Measurements from ENCODE around the gene SMIM41. TPM values are rescaled to one million over a fixed set of nuclear protein-coding genes. Genes with fewer than 3 reads are reported as not detected.
A peak's percentile ranks its signal among the peaks of the same experiment; 100 is the strongest.

SMIM41 gene
- total RNA-seq, 1 donor: 0.27 TPM

GRCh38 chr12:52125476-52125900 is 46.0 kb downstream of the SMIM41 start:
- no peak for DNase-seq (ENCODE audit: low read depth)
- TF ChIP-seq, protein P1, sequence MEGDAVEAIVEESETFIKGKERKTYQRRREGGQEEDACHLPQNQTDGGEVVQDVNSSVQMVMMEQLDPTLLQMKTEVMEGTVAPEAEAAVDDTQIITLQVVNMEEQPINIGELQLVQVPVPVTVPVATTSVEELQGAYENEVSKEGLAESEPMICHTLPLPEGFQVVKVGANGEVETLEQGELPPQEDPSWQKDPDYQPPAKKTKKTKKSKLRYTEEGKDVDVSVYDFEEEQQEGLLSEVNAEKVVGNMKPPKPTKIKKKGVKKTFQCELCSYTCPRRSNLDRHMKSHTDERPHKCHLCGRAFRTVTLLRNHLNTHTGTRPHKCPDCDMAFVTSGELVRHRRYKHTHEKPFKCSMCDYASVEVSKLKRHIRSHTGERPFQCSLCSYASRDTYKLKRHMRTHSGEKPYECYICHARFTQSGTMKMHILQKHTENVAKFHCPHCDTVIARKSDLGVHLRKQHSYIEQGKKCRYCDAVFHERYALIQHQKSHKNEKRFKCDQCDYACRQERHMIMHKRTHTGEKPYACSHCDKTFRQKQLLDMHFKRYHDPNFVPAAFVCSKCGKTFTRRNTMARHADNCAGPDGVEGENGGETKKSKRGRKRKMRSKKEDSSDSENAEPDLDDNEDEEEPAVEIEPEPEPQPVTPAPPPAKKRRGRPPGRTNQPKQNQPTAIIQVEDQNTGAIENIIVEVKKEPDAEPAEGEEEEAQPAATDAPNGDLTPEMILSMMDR (IDR thresholded peaks at IDR 0.05; ENCODE audit: insufficient read depth, low read length): no peak
- H3K4me3 ChIP-seq (ENCODE audit: low read depth, low read length): no peak overlapping the region

GRCh38 chr12:52126050-52126604 is 46.6 kb downstream of the SMIM41 start:
- TF ChIP-seq, protein P1 (IDR thresholded peaks at IDR 0.05; ENCODE audit: insufficient read depth, low read length): no peak
- no peak overlapping the region for H3K4me3 ChIP-seq (ENCODE audit: low read depth, low read length)
- DNase-seq (ENCODE audit: low read depth): no peak

DNA sequence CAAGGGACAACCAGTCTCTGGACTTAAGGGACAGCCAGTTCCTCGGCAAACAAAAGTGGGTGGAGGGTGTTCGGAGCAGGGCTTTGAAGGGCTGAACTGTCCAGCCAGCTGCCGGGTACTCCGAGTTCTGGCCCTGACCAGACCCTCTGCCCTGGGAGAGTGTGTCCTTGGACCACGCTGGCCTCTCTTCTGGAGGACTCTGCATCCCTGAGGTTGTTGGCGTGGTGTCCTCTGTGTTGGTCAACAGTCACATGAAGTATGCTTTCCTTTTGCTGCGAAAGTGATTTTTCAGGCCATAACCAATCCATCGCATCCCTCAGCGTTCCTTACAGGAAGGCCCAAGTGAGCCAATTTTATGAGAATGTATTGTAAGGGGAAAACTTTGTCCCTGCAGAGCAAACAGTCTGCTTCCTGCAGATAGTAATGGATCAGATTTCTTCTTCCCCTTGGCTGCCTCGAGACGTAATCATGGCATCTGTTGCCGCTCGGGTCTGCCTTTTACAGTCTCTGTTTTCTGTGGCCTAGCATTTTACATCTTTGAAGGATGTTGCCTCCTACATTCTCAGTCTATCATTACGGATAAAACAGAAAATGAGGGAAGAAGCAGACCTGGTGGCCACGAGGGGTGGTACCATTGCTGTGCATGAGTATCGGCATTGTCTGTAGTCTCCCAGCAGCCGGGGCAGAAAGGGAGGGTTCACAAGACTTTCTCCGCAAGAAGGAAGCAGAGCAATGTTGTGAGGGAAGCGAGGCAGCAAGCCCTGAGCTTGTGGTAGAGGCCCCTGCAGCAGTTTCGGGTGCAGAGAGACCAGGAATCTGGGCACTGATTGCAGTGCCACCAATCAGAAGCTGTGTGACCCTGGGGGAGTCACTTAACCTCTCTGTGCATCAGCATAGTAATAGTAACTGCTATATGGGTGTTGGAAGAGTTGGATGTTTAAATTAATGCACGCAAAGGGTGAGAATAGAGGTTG is 47.4 kb downstream of the SMIM41 start:
- DNase-seq (ENCODE audit: low read depth): peak; percentile 61
- TF ChIP-seq, protein P1 (IDR thresholded peaks at IDR 0.05; ENCODE audit: insufficient read depth, low read length): peak; percentile 23
- no peak overlapping the region for H3K4me3 ChIP-seq (ENCODE audit: low read depth, low read length)

DNA sequence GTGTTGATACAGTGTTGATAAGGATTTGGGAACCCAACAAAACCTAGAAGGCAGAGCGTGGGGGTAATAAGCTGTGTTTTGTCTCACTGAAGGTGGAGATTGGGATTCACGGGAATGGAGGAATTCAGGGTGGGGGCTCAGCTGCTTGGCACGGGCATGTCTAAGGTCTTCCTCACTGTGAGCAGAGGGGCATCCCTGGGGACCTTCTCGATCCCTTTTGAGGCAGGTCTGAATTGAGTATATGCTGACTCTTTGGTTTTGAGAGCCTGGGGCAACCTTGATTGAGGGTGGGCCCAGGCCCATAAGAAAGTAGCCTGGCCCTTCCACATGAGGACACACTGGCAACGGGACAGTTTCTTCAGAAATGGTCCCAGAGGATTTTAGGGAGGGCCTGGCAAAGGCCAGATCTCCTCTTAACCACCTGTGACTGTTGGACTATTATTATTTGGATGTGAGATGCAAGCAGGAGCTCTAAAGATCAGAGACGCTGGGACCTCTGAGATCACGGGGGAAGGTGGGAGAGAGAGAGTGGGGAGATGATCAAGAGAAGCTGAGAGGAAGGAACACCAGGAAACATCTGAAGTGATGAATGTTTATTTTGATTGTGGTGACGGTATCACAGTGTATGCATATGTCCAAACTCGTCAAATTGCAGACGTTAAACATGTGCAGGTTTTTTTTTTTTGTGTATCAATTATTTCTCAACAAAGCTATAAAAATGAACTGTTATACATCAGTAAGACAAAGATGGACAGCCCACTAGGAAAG is 48.4 kb downstream of the SMIM41 start:
- no peak for DNase-seq (ENCODE audit: low read depth)
- H3K4me3 ChIP-seq (ENCODE audit: low read depth, low read length): no peak overlapping the region
- TF ChIP-seq, protein P1 (IDR thresholded peaks at IDR 0.05; ENCODE audit: insufficient read depth, low read length): no peak

DNA sequence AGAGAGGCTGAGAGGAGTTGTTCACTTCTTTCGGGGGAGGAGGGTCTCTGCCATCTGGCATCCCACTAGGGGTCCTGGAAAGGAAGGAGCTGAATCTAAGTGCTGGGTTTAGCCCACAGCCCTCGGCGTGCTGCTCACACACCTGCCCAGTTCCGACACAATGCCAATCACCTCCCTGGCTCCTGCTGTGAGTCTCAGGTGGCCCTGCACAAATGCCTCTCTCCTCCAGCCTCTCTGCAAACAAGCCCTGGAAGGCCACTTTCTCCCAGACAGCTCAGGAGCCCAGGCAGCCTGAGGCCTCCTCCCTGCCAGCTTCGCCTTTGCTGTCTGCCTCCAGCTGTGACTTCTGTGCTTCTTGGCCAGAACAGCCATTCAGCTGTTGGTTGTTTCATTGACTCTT is 51.2 kb downstream of the SMIM41 start:
- TF ChIP-seq, protein P1 (IDR thresholded peaks at IDR 0.05; ENCODE audit: insufficient read depth, low read length): no peak
- no peak overlapping the region for H3K4me3 ChIP-seq (ENCODE audit: low read depth, low read length)
- DNase-seq (ENCODE audit: low read depth): no peak

- DNase-seq (ENCODE audit: low read depth): peak; percentile 78
- TF ChIP-seq, protein P1 (IDR thresholded peaks at IDR 0.05; ENCODE audit: insufficient read depth, low read length): no peak
Observed at GRCh38 chr12:52132754-52133161, 53.3 kb downstream of the SMIM41 start.

More at GRCh38 chr12:52132754-52133161, 53.3 kb downstream of the SMIM41 start:
- H3K4me3 ChIP-seq (ENCODE audit: low read depth, low read length): no peak overlapping the region
